Parathyroid adenoma (tissue), 2 donors: ENCODE results near the gene THSD4.

ENCODE experiments used
- H2AFZ ChIP-seq: fragments of 300-600 bp; sonication (generic); one replicate; pipeline ENCODE4 v1.7.0; 2017; ENCODE audit warnings: antibody characterized with exemption, mild to moderate bottlenecking
- H3K27ac ChIP-seq: fragments of 300-600 bp; sonication (generic); one replicate; pipeline ENCODE4 v1.7.0; 2017
- H3K27me3 ChIP-seq: fragments of 300-600 bp; sonication (generic); one replicate; pipeline ENCODE4 v1.7.0; 2017; ENCODE audit warnings: low read length; ENCODE audit not compliant: control insufficient read depth, insufficient read depth
- H3K36me3 ChIP-seq: fragments of 300-600 bp; sonication (generic); one replicate; pipeline ENCODE4 v1.7.0; 2017; ENCODE audit warnings: low read length; ENCODE audit not compliant: control insufficient read depth, insufficient read depth
- H3K4me1 ChIP-seq: fragments of 300-600 bp; sonication (generic); one replicate; pipeline ENCODE4 v1.7.0; 2017; ENCODE audit warnings: control low read depth
- H3K4me2 ChIP-seq: fragments of 300-600 bp; sonication (generic); one replicate; pipeline ENCODE4 v1.7.0; 2017; ENCODE audit warnings: low read length
- H3K4me3 ChIP-seq: fragments of 300-600 bp; sonication (generic); one replicate; pipeline ENCODE4 v1.7.0; 2017; ENCODE audit warnings: low read depth, low read length
- H3K79me2 ChIP-seq: fragments of 300-600 bp; sonication (generic); one replicate; pipeline ENCODE4 v1.7.0; 2017; ENCODE audit warnings: control low read depth
- H3K9ac ChIP-seq: fragments of 300-600 bp; sonication (generic); one replicate; pipeline ENCODE4 v1.7.0; 2017; ENCODE audit warnings: mild to moderate bottlenecking
- H3K9me3 ChIP-seq: fragments of 300-600 bp; sonication (generic); one replicate; pipeline ENCODE4 v1.7.0; 2017; ENCODE audit warnings: low read length; ENCODE audit not compliant: control insufficient read depth
- TF ChIP-seq, protein P1 (sequence below): fragments of 300-600 bp; sonication (generic); IDR thresholded peaks from one replicate; pipeline ENCODE4 v1.7.0; 2017; ENCODE audit warnings: antibody characterized with exemption, mild to moderate bottlenecking
- donor health status: primary hyperparathyroidism.

Gene THSD4

DNA sequence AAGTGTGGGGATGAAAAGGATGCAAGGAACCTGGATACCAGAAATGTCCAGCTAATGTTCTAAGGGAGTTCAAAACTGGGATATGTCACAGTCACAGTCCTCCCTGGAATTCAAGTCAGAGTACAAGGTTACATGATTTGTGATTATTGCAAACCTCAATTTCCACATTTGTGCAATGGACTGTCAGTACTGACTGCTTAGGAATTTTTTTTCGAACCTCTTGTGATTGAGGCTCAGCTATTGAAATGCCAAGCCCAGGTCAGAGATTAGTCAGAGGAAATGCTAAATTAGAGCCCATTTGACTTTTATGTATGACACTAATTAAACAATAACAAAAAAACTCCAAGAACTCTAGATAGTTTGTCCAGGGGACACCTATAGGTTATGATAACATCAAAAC is 210.2 kb downstream of the THSD4 start:
- Histone ChIP-seq H2AFZ (no peak overlapping the region), H3K79me2 (no peaks in the 10 kb centered on the region), H3K4me1 (no peaks in the 10 kb centered on the region), H3K27ac (no peak overlapping the region), H3K4me2 (no peak overlapping the region), H3K9ac (no peak overlapping the region), H3K36me3 (no peaks in the 10 kb centered on the region), H3K27me3 (no peaks in the 10 kb centered on the region), H3K9me3 (no peaks in the 10 kb centered on the region), H3K4me3 (no peak overlapping the region)
- TF ChIP-seq, protein P1, sequence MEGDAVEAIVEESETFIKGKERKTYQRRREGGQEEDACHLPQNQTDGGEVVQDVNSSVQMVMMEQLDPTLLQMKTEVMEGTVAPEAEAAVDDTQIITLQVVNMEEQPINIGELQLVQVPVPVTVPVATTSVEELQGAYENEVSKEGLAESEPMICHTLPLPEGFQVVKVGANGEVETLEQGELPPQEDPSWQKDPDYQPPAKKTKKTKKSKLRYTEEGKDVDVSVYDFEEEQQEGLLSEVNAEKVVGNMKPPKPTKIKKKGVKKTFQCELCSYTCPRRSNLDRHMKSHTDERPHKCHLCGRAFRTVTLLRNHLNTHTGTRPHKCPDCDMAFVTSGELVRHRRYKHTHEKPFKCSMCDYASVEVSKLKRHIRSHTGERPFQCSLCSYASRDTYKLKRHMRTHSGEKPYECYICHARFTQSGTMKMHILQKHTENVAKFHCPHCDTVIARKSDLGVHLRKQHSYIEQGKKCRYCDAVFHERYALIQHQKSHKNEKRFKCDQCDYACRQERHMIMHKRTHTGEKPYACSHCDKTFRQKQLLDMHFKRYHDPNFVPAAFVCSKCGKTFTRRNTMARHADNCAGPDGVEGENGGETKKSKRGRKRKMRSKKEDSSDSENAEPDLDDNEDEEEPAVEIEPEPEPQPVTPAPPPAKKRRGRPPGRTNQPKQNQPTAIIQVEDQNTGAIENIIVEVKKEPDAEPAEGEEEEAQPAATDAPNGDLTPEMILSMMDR: no peak

DNA sequence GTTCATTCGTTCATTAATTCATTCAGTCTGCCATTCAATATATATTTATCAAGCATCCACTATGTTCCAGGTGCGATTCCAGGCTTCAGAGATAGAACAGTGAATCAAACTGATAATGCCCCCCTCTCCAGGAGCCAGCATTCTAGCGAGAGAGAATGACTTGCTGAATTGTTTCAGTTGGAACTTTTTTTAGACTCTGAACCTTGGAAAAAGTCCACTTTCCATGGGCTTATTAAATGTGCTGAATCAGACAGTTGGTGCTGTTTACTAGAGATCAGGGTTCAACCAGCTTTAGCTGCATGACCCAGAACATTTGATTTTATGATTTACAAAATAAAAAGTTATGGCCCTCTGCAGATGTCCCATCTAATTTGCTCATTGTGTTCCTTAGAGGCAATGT is 213.2 kb downstream of the THSD4 start:
- no peak overlapping the region for H3K4me2 ChIP-seq
- no peaks in the 10 kb centered on the region for H3K79me2 ChIP-seq
- no peak overlapping the region for H3K9ac ChIP-seq
- H3K9me3 ChIP-seq: no peaks in the 10 kb centered on the region
- H3K27ac ChIP-seq: no peak overlapping the region
- H2AFZ ChIP-seq: no peak overlapping the region
- no peaks in the 10 kb centered on the region for H3K36me3 ChIP-seq
- H3K4me1 ChIP-seq: no peaks in the 10 kb centered on the region
- no peak overlapping the region for H3K4me3 ChIP-seq
- TF ChIP-seq, protein P1: no peak
- H3K27me3 ChIP-seq: no peaks in the 10 kb centered on the region

DNA sequence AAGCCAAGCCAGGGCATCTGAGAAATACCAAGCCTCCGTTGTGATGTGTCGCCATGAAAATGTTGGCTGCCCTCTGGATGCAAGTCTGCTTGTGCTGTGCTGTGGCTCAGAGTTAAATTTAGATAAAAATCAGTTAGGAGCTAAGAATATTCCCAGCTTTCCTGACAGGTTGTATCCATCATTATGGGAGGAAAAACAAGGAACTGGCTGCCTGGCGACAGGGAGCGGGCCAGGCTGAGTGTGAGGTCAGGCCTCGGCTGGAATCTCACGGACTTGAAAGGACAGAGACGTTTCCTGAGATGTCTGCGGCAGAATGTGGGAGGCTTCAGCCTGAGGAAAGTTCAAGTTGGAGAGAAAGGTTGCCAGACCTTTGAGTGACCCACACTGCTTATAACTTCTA is 213.8 kb downstream of the THSD4 start:
- Histone ChIP-seq H2AFZ (no peak overlapping the region), H3K27me3 (no peaks in the 10 kb centered on the region), H3K4me2 (no peak overlapping the region), H3K36me3 (no peaks in the 10 kb centered on the region), H3K4me3 (no peak overlapping the region), H3K9ac (no peak overlapping the region), H3K4me1 (no peaks in the 10 kb centered on the region), H3K27ac (no peak overlapping the region), H3K79me2 (no peaks in the 10 kb centered on the region), H3K9me3 (no peaks in the 10 kb centered on the region)
- TF ChIP-seq, protein P1: no peak

DNA sequence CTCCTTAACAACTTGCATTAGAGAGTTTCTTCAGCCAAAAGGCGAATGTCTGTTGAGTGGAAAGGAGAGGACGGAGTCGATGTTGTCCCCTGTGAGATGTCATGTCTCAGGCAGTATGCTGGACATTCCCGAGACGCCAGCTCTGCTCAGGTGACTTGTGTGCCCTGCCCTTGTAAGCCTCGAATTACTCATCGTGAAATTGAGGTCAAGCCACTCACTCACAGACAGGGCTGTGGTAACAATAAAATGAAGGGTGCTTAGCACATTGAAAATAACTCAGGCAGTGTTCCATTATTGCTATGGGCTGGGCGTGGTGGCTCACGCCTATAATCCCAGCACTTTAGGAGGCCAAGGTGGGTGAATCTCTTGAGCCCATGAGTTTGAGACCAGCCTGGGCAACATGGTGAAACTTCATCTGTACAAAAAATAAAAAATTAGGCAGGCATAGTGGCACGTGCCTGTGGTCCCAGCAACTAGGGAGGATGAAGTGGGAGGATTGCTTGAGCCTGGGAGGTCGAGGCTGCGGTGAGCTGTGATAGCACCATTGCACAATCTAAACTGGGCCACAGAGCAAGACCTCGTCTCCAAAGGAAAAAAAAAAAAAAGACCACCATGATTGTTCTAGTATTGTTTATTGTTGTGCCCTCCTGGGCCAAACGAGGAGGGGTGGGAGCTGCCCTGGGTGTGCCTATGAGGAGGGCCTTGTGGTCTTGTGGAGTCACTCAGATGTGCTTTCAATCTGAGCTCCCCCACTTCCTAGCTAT is 214.4 kb downstream of the THSD4 start:
- Histone ChIP-seq H3K4me3 (no peak overlapping the region), H3K9me3 (no peaks in the 10 kb centered on the region)
- TF ChIP-seq, protein P1: no peak

DNA sequence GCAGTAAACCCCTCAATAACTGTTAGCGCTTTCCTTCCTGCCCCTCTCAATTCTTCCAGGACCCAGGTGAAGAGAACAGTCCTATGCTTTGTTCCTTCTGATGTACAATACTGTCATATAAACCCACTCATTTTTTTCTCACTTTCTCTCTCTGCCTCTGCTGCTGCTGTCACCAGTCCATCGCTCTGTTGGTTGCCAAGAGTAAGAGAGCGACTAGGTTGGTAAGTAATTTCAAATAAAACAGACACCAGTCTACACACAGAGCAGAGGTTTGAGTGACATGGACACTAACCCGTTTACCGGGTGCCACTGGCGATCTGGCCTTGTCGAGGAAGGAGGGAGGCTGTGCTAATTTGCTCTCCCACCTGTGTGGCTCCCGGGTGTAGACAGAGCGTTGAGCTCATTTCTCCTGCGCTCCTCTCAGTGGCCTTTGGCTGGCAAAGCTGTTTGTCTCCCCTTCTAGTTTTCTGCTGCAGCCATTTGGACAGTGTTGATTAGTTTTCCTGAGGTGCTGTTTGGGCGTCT is 215.4 kb downstream of the THSD4 start:
- Histone ChIP-seq H3K9ac (no peak overlapping the region), H2AFZ (no peak overlapping the region), H3K79me2 (no peaks in the 10 kb centered on the region), H3K4me1 (no peaks in the 10 kb centered on the region), H3K36me3 (no peaks in the 10 kb centered on the region), H3K4me3 (no peak overlapping the region), H3K27me3 (no peaks in the 10 kb centered on the region), H3K4me2 (no peak overlapping the region), H3K9me3 (no peaks in the 10 kb centered on the region), H3K27ac (no peak overlapping the region)
- TF ChIP-seq, protein P1: no peak

More for the DNA sequence above, 214.4 kb downstream of the THSD4 start:
- Histone ChIP-seq H3K4me1 (no peaks in the 10 kb centered on the region), H3K9ac (no peak overlapping the region), H3K79me2 (no peaks in the 10 kb centered on the region), H3K27ac (no peak overlapping the region), H3K27me3 (no peaks in the 10 kb centered on the region), H2AFZ (no peak overlapping the region), H3K4me2 (no peak overlapping the region), H3K36me3 (no peaks in the 10 kb centered on the region)
